HL-60 (cell line): Measurements from ENCODE around the gene CRBN.

Experiments
- GABPA ChIP-seq: IDR thresholded peaks from 2 replicates; pipeline ENCODE4 v1.6.1; 2012; ENCODE audit warnings: low read depth
- POLR2AphosphoS5 ChIP-seq: IDR thresholded peaks from 2 replicates; pipeline ENCODE4 v1.6.1; 2012; ENCODE audit warnings: low read depth
- SPI1 ChIP-seq: IDR thresholded peaks from 2 replicates; pipeline ENCODE4 v1.6.1; 2012; ENCODE audit warnings: low read depth, mild to moderate bottlenecking, borderline replicate concordance
- TF ChIP-seq, protein P1 (sequence below): IDR thresholded peaks from one replicate; pipeline ENCODE4 v1.5.1; 2011; ENCODE audit warnings: low read length, control low read depth, inconsistent platforms; ENCODE audit not compliant: insufficient read depth
- TF ChIP-seq, protein P2 (sequence below): IDR thresholded peaks from 2 replicates; pipeline ENCODE4 v1.6.1; 2012; ENCODE audit warnings: low read depth; ENCODE audit not compliant: insufficient replicate concordance

- TF ChIP-seq, protein P1, sequence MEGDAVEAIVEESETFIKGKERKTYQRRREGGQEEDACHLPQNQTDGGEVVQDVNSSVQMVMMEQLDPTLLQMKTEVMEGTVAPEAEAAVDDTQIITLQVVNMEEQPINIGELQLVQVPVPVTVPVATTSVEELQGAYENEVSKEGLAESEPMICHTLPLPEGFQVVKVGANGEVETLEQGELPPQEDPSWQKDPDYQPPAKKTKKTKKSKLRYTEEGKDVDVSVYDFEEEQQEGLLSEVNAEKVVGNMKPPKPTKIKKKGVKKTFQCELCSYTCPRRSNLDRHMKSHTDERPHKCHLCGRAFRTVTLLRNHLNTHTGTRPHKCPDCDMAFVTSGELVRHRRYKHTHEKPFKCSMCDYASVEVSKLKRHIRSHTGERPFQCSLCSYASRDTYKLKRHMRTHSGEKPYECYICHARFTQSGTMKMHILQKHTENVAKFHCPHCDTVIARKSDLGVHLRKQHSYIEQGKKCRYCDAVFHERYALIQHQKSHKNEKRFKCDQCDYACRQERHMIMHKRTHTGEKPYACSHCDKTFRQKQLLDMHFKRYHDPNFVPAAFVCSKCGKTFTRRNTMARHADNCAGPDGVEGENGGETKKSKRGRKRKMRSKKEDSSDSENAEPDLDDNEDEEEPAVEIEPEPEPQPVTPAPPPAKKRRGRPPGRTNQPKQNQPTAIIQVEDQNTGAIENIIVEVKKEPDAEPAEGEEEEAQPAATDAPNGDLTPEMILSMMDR, result no peak
- no peak for TF ChIP-seq POLR2AphosphoS5
- TF ChIP-seq, protein P2, sequence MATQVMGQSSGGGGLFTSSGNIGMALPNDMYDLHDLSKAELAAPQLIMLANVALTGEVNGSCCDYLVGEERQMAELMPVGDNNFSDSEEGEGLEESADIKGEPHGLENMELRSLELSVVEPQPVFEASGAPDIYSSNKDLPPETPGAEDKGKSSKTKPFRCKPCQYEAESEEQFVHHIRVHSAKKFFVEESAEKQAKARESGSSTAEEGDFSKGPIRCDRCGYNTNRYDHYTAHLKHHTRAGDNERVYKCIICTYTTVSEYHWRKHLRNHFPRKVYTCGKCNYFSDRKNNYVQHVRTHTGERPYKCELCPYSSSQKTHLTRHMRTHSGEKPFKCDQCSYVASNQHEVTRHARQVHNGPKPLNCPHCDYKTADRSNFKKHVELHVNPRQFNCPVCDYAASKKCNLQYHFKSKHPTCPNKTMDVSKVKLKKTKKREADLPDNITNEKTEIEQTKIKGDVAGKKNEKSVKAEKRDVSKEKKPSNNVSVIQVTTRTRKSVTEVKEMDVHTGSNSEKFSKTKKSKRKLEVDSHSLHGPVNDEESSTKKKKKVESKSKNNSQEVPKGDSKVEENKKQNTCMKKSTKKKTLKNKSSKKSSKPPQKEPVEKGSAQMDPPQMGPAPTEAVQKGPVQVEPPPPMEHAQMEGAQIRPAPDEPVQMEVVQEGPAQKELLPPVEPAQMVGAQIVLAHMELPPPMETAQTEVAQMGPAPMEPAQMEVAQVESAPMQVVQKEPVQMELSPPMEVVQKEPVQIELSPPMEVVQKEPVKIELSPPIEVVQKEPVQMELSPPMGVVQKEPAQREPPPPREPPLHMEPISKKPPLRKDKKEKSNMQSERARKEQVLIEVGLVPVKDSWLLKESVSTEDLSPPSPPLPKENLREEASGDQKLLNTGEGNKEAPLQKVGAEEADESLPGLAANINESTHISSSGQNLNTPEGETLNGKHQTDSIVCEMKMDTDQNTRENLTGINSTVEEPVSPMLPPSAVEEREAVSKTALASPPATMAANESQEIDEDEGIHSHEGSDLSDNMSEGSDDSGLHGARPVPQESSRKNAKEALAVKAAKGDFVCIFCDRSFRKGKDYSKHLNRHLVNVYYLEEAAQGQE, result no peak
- TF ChIP-seq GABPA, result no peak
- TF ChIP-seq SPI1, result no peak
Measured at GRCh38 chr3:3151513-3151912, 28.0 kb downstream of the CRBN start.
